Measurements from ENCODE around the gene RPA1.
"Not testable (repeated sequence)": the region's sequence is repeated elsewhere in the genome, so short reads cannot be mapped to it uniquely, and the experiment has no call there.

GRCh38 chr17:1797846-1798245 is 32.0 kb upstream of the RPA1 start:
- not testable (repeated sequence) for TF ChIP-seq REST (IDR thresholded peaks at IDR 0.05; ENCODE audit: borderline replicate concordance); CTCF (IDR thresholded peaks at IDR 0.05; ENCODE audit: poor library complexity, severe bottlenecking); EP300 (conservative IDR thresholded peaks at IDR 0.05; ENCODE audit: poor library complexity, severe bottlenecking); MXI1 (conservative IDR thresholded peaks at IDR 0.05; ENCODE audit: poor library complexity, severe bottlenecking); TAF1 (IDR thresholded peaks at IDR 0.05; ENCODE audit: low read depth); EZH2 (IDR thresholded peaks at IDR 0.05; ENCODE audit: borderline replicate concordance, insufficient read depth, low read length, poor library complexity, severe bottlenecking); RAD21 (conservative IDR thresholded peaks at IDR 0.05)

Measured in neural cell (in vitro differentiated cells).